Neural progenitor cell (in vitro differentiated cells): ENCODE data around the gene TARDBP. TPM values are rescaled to one million over a fixed set of nuclear protein-coding genes. Genes with fewer than 3 reads are reported as not detected.

ENCODE experiments used
- DNase-seq: peaks from one replicate; pipeline ENCODE4 v3.0.0-alpha.2; 2016; ENCODE audit warnings: low spot score
- H2AFZ ChIP-seq: fragments of 200-600 bp; sonication (generic); replicated peaks from 2 replicates; pipeline ENCODE4 v1.6.1; 2016; ENCODE audit warnings: antibody characterized with exemption
- H3F3A ChIP-seq: fragments of 200-600 bp; sonication (generic); 2 replicates; pipeline ENCODE4 v1.6.1; 2016; ENCODE audit warnings: antibody characterized with exemption, low read depth
- H3K27ac ChIP-seq: fragments of 200-600 bp; sonication (generic); 2 replicates; pipeline ENCODE4 v1.5.1; 2016; ENCODE audit warnings: mild to moderate bottlenecking
- H3K27me3 ChIP-seq: fragments of 200-600 bp; sonication (generic); 2 replicates; pipeline ENCODE4 v1.6.1; 2016; ENCODE audit warnings: mild to moderate bottlenecking, moderate library complexity
- H3K36me3 ChIP-seq: fragments of 200-600 bp; sonication (generic); 2 replicates; pipeline ENCODE4 v1.5.1; 2016
- H3K4me1 ChIP-seq: fragments of 200-600 bp; sonication (generic); 2 replicates; pipeline ENCODE4 v1.6.1; 2016; ENCODE audit warnings: mixed run types
- H3K4me2 ChIP-seq: fragments of 200-600 bp; sonication (generic); 2 replicates; pipeline ENCODE4 v1.6.1; 2016
- H3K4me3 ChIP-seq: fragments of 200-600 bp; sonication (generic); 2 replicates; pipeline ENCODE4 v1.5.1; 2016
- H3K79me2 ChIP-seq: fragments of 200-600 bp; sonication (generic); 2 replicates; pipeline ENCODE4 v1.6.1; 2016; ENCODE audit warnings: low read depth
- H3K9ac ChIP-seq: fragments of 200-600 bp; sonication (generic); 2 replicates; pipeline ENCODE4 v1.6.1; 2016
- H3K9me3 ChIP-seq: fragments of 200-600 bp; sonication (generic); 2 replicates; pipeline ENCODE4 v1.5.1; 2016; ENCODE audit warnings: low read depth
- H4K20me1 ChIP-seq: fragments of 200-600 bp; sonication (generic); 2 replicates; pipeline ENCODE4 v1.6.1; 2016; ENCODE audit warnings: low read depth
- H3K27ac Mint-ChIP-seq: 3 replicates; pipeline ENCODE4 v1.8.0; 2021; ENCODE audit warnings: mixed read lengths
- H3K27me3 Mint-ChIP-seq: 2 replicates; pipeline ENCODE4 v1.8.0; 2022; ENCODE audit warnings: low read depth, mild to moderate bottlenecking, inconsistent platforms, moderate library complexity, mixed read lengths; ENCODE audit not compliant: insufficient read depth
- H3K36me3 Mint-ChIP-seq: 3 replicates; pipeline ENCODE4 v1.8.0; 2021; ENCODE audit warnings: mixed read lengths
- H3K4me1 Mint-ChIP-seq: 3 replicates; pipeline ENCODE4 v1.8.0; 2021; ENCODE audit warnings: mixed read lengths
- H3K4me3 Mint-ChIP-seq: 3 replicates; pipeline ENCODE4 v1.8.0; 2021; ENCODE audit warnings: mild to moderate bottlenecking, moderate library complexity, mixed read lengths
- H3K9me3 Mint-ChIP-seq: 3 replicates; pipeline ENCODE4 v1.8.0; 2020; ENCODE audit warnings: mixed read lengths
- EZH2 ChIP-seq: fragments of 200-600 bp; sonication (generic); IDR thresholded peaks from 2 replicates; pipeline ENCODE4 v1.6.1; 2017; ENCODE audit warnings: antibody characterized with exemption, mild to moderate bottlenecking, moderate library complexity
- EZH2phosphoT487 ChIP-seq: fragments of 200-600 bp; sonication (generic); IDR thresholded peaks from 2 replicates; pipeline ENCODE4 v1.6.1; 2017; ENCODE audit warnings: antibody characterized with exemption
- total RNA-seq: library from RNA; depleted of rRNA; stranded (reverse); fragments of >200 nt; gene quantifications from 2 replicates; pipeline ENCODE4 v1.2.3, GENCODE V29; 2015; ENCODE audit warnings: low replicate concordance
- TF ChIP-seq, protein P1 (sequence below): fragments of 200-600 bp; sonication (generic); IDR thresholded peaks from 2 replicates; pipeline ENCODE4 v1.5.1; 2017; ENCODE audit warnings: antibody characterized with exemption, mild to moderate bottlenecking

TARDBP gene
- total RNA-seq, 1 donor from 2014 or later, result 202 TPM

DNA sequence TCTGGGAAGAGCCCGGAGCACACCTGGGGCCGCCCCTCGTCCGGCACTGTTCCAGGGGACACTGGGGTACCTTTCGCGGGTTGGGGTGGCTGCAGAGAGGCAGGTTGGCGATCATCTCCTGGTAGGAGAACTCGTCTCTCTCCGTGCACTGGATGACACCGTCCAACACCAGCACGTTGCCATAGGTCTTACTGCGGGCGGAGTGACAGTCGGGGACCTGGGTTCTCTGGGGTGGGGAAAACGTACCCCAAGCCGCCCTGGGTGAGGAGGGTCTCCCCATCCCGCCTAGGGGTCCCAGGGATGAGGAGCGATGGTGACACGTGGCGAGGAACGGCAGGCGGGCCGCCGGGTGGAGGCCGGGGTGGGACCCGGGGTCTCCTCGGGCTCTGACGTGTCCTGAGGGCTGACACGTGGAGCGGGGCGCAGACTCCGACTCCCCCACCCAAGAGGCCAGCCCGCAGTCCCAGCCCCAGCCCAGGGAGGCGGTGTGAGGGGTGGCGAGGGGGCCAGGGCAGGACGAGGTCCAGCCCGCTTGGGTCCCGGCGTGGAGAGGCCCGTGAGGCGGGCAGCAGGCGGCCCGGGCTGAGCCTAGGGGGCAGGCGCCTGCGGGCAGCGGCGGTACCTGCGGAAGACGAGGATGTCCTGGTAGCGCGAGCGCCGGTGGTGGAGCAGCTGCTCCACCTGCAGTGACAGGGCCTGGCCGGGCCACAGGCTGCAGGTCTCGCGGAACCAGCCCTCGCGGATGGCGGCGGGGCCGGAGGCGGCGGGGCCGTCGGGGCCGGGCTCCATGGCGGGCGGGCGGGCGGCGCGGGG, 46.9 kb downstream of the TARDBP start:
- Histone ChIP-seq H3K9ac (peak overlapping the region; percentile 81), H2AFZ (peak overlapping the region; percentile 97), H3K36me3 (no peaks in the 10 kb centered on the region), H3K9me3 (no peaks in the 10 kb centered on the region), H4K20me1 (peaks cover 22% of the 10 kb centered on the region), H3K4me2 (peak overlapping the region; percentile 99), H3K27me3 (no peaks in the 10 kb centered on the region), H3K4me1 (peaks cover 14% of the 10 kb centered on the region), H3K27ac (no peak overlapping the region), H3F3A (peaks cover 29% of the 10 kb centered on the region), H3K4me3 (peak overlapping the region; percentile 99), H3K79me2 (peaks cover 37% of the 10 kb centered on the region)
- H3K4me1 Mint-ChIP-seq, result peaks cover 22% of the 10 kb centered on the region
- H3K27me3 Mint-ChIP-seq, result peaks cover 3% of the 10 kb centered on the region
- H3K4me3 Mint-ChIP-seq, result peak overlapping the region; percentile 96
- peaks cover 6% of the 10 kb centered on the region for H3K36me3 Mint-ChIP-seq
- H3K27ac Mint-ChIP-seq, result no peak overlapping the region
- H3K9me3 Mint-ChIP-seq, result no peaks in the 10 kb centered on the region
- no peak for DNase-seq
- TF ChIP-seq, protein P1, sequence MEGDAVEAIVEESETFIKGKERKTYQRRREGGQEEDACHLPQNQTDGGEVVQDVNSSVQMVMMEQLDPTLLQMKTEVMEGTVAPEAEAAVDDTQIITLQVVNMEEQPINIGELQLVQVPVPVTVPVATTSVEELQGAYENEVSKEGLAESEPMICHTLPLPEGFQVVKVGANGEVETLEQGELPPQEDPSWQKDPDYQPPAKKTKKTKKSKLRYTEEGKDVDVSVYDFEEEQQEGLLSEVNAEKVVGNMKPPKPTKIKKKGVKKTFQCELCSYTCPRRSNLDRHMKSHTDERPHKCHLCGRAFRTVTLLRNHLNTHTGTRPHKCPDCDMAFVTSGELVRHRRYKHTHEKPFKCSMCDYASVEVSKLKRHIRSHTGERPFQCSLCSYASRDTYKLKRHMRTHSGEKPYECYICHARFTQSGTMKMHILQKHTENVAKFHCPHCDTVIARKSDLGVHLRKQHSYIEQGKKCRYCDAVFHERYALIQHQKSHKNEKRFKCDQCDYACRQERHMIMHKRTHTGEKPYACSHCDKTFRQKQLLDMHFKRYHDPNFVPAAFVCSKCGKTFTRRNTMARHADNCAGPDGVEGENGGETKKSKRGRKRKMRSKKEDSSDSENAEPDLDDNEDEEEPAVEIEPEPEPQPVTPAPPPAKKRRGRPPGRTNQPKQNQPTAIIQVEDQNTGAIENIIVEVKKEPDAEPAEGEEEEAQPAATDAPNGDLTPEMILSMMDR, result peak; percentile 12
- TF ChIP-seq EZH2 (no peak), EZH2phosphoT487 (no peak)

- Histone ChIP-seq H3K9ac (peak within 1 kb of the TSS; percentile 81), H3K4me1 (peaks cover 14% of the 10 kb centered on the region), H3F3A (peaks cover 32% of the 10 kb centered on the region), H3K27me3 (no peaks in the 10 kb centered on the region), H3K27ac (no peak within 1 kb of the TSS), H3K4me3 (peak within 1 kb of the TSS; percentile 99), H3K4me2 (peak within 1 kb of the TSS; percentile 99), H3K9me3 (no peaks in the 10 kb centered on the region), H3K79me2 (peaks cover 37% of the 10 kb centered on the region), H4K20me1 (peaks cover 18% of the 10 kb centered on the region), H3K36me3 (peaks cover 2% of the 10 kb centered on the region), H2AFZ (peak within 1 kb of the TSS; percentile 97)
- peaks cover 8% of the 10 kb centered on the region for H3K36me3 Mint-ChIP-seq
- DNase-seq, result peak; percentile 98
- no peak within 1 kb of the TSS for H3K27ac Mint-ChIP-seq
- peaks cover 3% of the 10 kb centered on the region for H3K27me3 Mint-ChIP-seq
- TF ChIP-seq EZH2phosphoT487 (no peak), EZH2 (no peak)
- TF ChIP-seq, protein P1, result peak; percentile 36
- H3K4me1 Mint-ChIP-seq, result peaks cover 22% of the 10 kb centered on the region
- H3K9me3 Mint-ChIP-seq, result no peaks in the 10 kb centered on the region
- peak within 1 kb of the TSS; percentile 96 for H3K4me3 Mint-ChIP-seq
These were observed 47.7 kb downstream of the TARDBP start, which contains the start of gene SRM for GRCh38 chr1:11059968-11060830. TSS of gene SRM (minus strand) at chr1:11060018. CDS start at chr1:11059943, 75 bp downstream.

GRCh38 chr1:11061652-11062365, 49.4 kb downstream of the TARDBP start:
- H3K79me2 ChIP-seq, result peaks cover 37% of the 10 kb centered on the region
- peaks cover 18% of the 10 kb centered on the region for H4K20me1 ChIP-seq
- H3K4me2 ChIP-seq, result no peak overlapping the region
- H3K36me3 Mint-ChIP-seq, result peaks cover 21% of the 10 kb centered on the region
- no peaks in the 10 kb centered on the region for H3K27me3 ChIP-seq
- peaks cover 9% of the 10 kb centered on the region for H3K36me3 ChIP-seq
- TF ChIP-seq EZH2, result no peak
- TF ChIP-seq, protein P1, result no peak
- no peak for TF ChIP-seq EZH2phosphoT487
- no peak overlapping the region for H2AFZ ChIP-seq
- H3K9ac ChIP-seq, result no peak overlapping the region
- no peak for DNase-seq
- H3K4me1 Mint-ChIP-seq, result peaks cover 22% of the 10 kb centered on the region
- H3K27ac ChIP-seq, result no peak overlapping the region
- peaks cover 14% of the 10 kb centered on the region for H3K4me1 ChIP-seq
- H3K9me3 ChIP-seq, result no peaks in the 10 kb centered on the region
- H3K4me3 ChIP-seq, result no peak overlapping the region
- peak overlapping the region; percentile 96 for H3K4me3 Mint-ChIP-seq
- peaks cover 36% of the 10 kb centered on the region for H3F3A ChIP-seq
- no peaks in the 10 kb centered on the region for H3K9me3 Mint-ChIP-seq
- no peak overlapping the region for H3K27ac Mint-ChIP-seq
- peaks cover 3% of the 10 kb centered on the region for H3K27me3 Mint-ChIP-seq
